ENCODE results near the gene GPC4. TPM values are rescaled to one million over a fixed set of nuclear protein-coding genes. Genes with fewer than 3 reads are reported as not detected.
"Not testable (repeated sequence)": the region's sequence is repeated elsewhere in the genome, so short reads cannot be mapped to it uniquely, and the experiment has no call there.

GPC4 gene
- total RNA-seq, 1 donor from 2014 or later, result 49.1 TPM

GRCh38 chrX:133322269-133322668, 93.0 kb downstream of the GPC4 start:
- H3K4me1 ChIP-seq (ENCODE audit: control insufficient read depth in 3 of 3, insufficient read depth in 3 of 3, low read length in 3 of 3); H3K36me3 ChIP-seq (ENCODE audit: control insufficient read depth in 3 of 3, insufficient read depth in 3 of 3, low read length in 3 of 3); H3K27ac ChIP-seq (ENCODE audit: low read depth, low read length); H3K9me3 ChIP-seq (ENCODE audit: control insufficient read depth in 3 of 3, low read length in 3 of 3); H3K27me3 ChIP-seq (ENCODE audit: control insufficient read depth in 3 of 3, insufficient read depth in 3 of 3, low read length in 3 of 3); H3K9ac ChIP-seq (ENCODE audit: low read depth in 1 of 3, low read length in 3 of 3); H3K4me3 ChIP-seq (ENCODE audit: low read length in 3 of 3): not testable (repeated sequence)

- no peak overlapping the region for H3K27ac ChIP-seq (ENCODE audit: low read depth, low read length)
- H3K36me3 ChIP-seq (ENCODE audit: control insufficient read depth in 3 of 3, insufficient read depth in 3 of 3, low read length in 3 of 3), result no peaks in the 10 kb centered on the region
- H3K9me3 ChIP-seq (ENCODE audit: control insufficient read depth in 3 of 3, low read length in 3 of 3), result no peaks in the 10 kb centered on the region
- H3K4me1 ChIP-seq (ENCODE audit: control insufficient read depth in 3 of 3, insufficient read depth in 3 of 3, low read length in 3 of 3), result peaks cover 0 to 4% (median 0%) of the 10 kb centered on the region in 3 donors
- peaks cover 0 to 2% (median 0%) of the 10 kb centered on the region in 3 donors for H3K27me3 ChIP-seq (ENCODE audit: control insufficient read depth in 3 of 3, insufficient read depth in 3 of 3, low read length in 3 of 3)
- H3K9ac ChIP-seq (ENCODE audit: low read depth in 1 of 3, low read length in 3 of 3), result no peak overlapping the region
- H3K4me3 ChIP-seq (ENCODE audit: low read length in 3 of 3), result no peak overlapping the region
Measured at GRCh38 chrX:133321451-133321850, 93.8 kb downstream of the GPC4 start.

DNA sequence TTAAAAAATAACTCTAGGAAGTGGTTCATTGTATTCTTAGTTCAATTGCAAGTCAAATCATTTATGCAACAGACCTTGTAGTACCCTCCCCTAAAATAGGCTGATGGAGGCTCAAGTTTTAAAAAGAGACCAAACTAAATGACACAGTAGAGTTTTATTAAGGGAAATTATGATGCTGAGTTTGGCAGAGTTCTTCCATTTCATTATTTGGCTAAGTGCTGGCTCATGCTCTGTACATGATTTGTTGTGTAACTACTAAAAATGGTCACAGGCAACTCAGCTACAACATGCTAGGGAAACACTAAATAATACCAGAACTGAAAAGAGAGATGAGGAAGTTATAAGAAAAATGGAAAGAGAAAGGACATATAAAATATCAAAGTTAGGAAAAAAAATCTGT, 101.0 kb downstream of the GPC4 start:
- Histone ChIP-seq H3K36me3 (ENCODE audit: control insufficient read depth in 3 of 3, insufficient read depth in 3 of 3, low read length in 3 of 3) (no peaks in the 10 kb centered on the region), H3K27ac (ENCODE audit: low read depth, low read length) (no peak overlapping the region), H3K27me3 (ENCODE audit: control insufficient read depth in 3 of 3, insufficient read depth in 3 of 3, low read length in 3 of 3) (peaks cover 0 to 12% (median 0%) of the 10 kb centered on the region in 3 donors), H3K4me3 (ENCODE audit: low read length in 3 of 3) (no peak overlapping the region), H3K9me3 (ENCODE audit: control insufficient read depth in 3 of 3, low read length in 3 of 3) (no peaks in the 10 kb centered on the region), H3K9ac (ENCODE audit: low read depth in 1 of 3, low read length in 3 of 3) (no peak overlapping the region), H3K4me1 (ENCODE audit: control insufficient read depth in 3 of 3, insufficient read depth in 3 of 3, low read length in 3 of 3) (peaks cover 0 to 4% (median 2%) of the 10 kb centered on the region in 3 donors)

DNA sequence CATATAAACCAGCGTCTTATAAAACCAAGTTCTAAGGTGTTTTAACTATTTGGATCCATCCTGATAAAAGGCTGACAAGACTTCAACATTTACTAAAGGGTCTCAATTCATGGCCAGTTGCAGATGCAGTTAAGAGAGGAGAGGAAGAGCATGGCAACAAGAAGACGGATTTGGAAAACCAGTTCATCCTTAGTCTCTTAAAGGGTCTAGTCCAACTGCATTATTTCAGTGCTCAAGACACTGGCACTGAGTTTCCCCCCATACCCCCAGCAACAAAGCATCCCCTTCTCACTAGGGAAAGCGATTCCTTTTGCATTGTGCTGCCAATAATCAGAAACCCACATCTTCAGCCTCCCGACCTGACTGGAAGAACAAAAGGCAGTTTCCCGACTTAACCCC, 106.8 kb downstream of the GPC4 start:
- H3K36me3 ChIP-seq (ENCODE audit: control insufficient read depth in 3 of 3, insufficient read depth in 3 of 3, low read length in 3 of 3), result peaks cover 0 to 5% (median 0%) of the 10 kb centered on the region in 3 donors
- peaks cover 0 to 12% (median 0%) of the 10 kb centered on the region in 3 donors for H3K27me3 ChIP-seq (ENCODE audit: control insufficient read depth in 3 of 3, insufficient read depth in 3 of 3, low read length in 3 of 3)
- no peak overlapping the region for H3K27ac ChIP-seq (ENCODE audit: low read depth, low read length)
- H3K4me1 ChIP-seq (ENCODE audit: control insufficient read depth in 3 of 3, insufficient read depth in 3 of 3, low read length in 3 of 3), result peaks cover 3 to 9% (median 6%) of the 10 kb centered on the region in 3 donors
- no peak overlapping the region for H3K4me3 ChIP-seq (ENCODE audit: low read length in 3 of 3)
- H3K9ac ChIP-seq (ENCODE audit: low read depth in 1 of 3, low read length in 3 of 3), result no peak overlapping the region
- no peaks in the 10 kb centered on the region for H3K9me3 ChIP-seq (ENCODE audit: control insufficient read depth in 3 of 3, low read length in 3 of 3)

- Histone ChIP-seq H3K27ac (ENCODE audit: low read depth, low read length) (no peak overlapping the region), H3K36me3 (ENCODE audit: control insufficient read depth in 3 of 3, insufficient read depth in 3 of 3, low read length in 3 of 3) (peaks cover 0 to 8% (median 0%) of the 10 kb centered on the region in 3 donors), H3K9me3 (ENCODE audit: control insufficient read depth in 3 of 3, low read length in 3 of 3) (no peaks in the 10 kb centered on the region), H3K9ac (ENCODE audit: low read depth in 1 of 3, low read length in 3 of 3) (no peak overlapping the region), H3K27me3 (ENCODE audit: control insufficient read depth in 3 of 3, insufficient read depth in 3 of 3, low read length in 3 of 3) (peaks cover 0 to 12% (median 0%) of the 10 kb centered on the region in 3 donors), H3K4me1 (ENCODE audit: control insufficient read depth in 3 of 3, insufficient read depth in 3 of 3, low read length in 3 of 3) (peaks cover 3 to 9% (median 6%) of the 10 kb centered on the region in 3 donors), H3K4me3 (ENCODE audit: low read length in 3 of 3) (no peak overlapping the region)
Measured at GRCh38 chrX:133307637-133308498, 107.4 kb downstream of the GPC4 start.

DNA sequence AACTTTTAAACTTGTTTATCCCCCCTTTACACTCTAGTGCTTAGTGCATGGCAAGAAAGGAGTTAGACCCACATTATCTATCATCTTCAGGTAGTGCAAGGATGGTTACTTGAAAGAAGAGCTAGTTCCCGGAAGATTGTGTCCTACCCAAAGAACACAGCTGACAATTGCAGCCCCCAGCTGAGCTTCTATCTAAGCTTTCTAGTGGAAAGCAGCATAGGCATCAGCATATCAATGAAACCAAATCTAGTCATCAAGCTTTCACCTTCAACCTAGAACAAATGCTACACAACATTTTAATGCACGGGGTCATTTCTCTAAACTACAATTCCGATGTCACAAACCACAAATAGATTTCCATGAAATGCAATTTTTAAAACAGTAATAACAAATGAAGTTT, 108.2 kb downstream of the GPC4 start:
- Histone ChIP-seq H3K36me3 (ENCODE audit: control insufficient read depth in 3 of 3, insufficient read depth in 3 of 3, low read length in 3 of 3) (peaks cover 0 to 9% (median 0%) of the 10 kb centered on the region in 3 donors), H3K9me3 (ENCODE audit: control insufficient read depth in 3 of 3, low read length in 3 of 3) (no peaks in the 10 kb centered on the region), H3K27ac (ENCODE audit: low read depth, low read length) (no peak overlapping the region), H3K4me1 (ENCODE audit: control insufficient read depth in 3 of 3, insufficient read depth in 3 of 3, low read length in 3 of 3) (peaks cover 3 to 9% (median 6%) of the 10 kb centered on the region in 3 donors), H3K27me3 (ENCODE audit: control insufficient read depth in 3 of 3, insufficient read depth in 3 of 3, low read length in 3 of 3) (peaks cover 0 to 12% (median 0%) of the 10 kb centered on the region in 3 donors), H3K9ac (ENCODE audit: low read depth in 1 of 3, low read length in 3 of 3) (no peak overlapping the region), H3K4me3 (ENCODE audit: low read length in 3 of 3) (no peak overlapping the region)

DNA sequence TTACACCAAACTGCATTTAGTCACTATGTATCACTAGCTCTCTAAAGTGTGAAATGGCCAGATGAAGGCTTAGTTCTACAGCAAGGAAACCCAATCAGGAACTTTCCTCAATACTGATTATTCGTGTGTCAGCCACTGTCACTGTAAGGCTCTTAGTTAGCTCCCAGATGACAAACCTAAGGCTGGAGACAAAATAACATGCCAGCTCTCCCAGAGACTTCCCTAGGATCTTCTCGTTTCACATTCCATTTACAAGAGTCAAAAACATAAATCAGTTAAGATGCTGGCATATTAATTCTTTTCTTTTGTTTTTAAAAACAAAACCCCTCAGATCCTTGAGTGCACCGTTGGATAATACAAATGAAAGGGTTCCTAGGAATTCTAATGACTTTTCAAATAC, 109.0 kb downstream of the GPC4 start:
- H3K27ac ChIP-seq (ENCODE audit: low read depth, low read length), result no peak overlapping the region
- H3K9ac ChIP-seq (ENCODE audit: low read depth in 1 of 3, low read length in 3 of 3), result no peak overlapping the region
- no peak overlapping the region for H3K4me3 ChIP-seq (ENCODE audit: low read length in 3 of 3)
- peaks cover 0 to 9% (median 0%) of the 10 kb centered on the region in 3 donors for H3K36me3 ChIP-seq (ENCODE audit: control insufficient read depth in 3 of 3, insufficient read depth in 3 of 3, low read length in 3 of 3)
- H3K4me1 ChIP-seq (ENCODE audit: control insufficient read depth in 3 of 3, insufficient read depth in 3 of 3, low read length in 3 of 3), result peaks cover 3 to 9% (median 6%) of the 10 kb centered on the region in 3 donors
- H3K9me3 ChIP-seq (ENCODE audit: control insufficient read depth in 3 of 3, low read length in 3 of 3), result no peaks in the 10 kb centered on the region
- H3K27me3 ChIP-seq (ENCODE audit: control insufficient read depth in 3 of 3, insufficient read depth in 3 of 3, low read length in 3 of 3), result peaks cover 0 to 8% (median 0%) of the 10 kb centered on the region in 3 donors

DNA sequence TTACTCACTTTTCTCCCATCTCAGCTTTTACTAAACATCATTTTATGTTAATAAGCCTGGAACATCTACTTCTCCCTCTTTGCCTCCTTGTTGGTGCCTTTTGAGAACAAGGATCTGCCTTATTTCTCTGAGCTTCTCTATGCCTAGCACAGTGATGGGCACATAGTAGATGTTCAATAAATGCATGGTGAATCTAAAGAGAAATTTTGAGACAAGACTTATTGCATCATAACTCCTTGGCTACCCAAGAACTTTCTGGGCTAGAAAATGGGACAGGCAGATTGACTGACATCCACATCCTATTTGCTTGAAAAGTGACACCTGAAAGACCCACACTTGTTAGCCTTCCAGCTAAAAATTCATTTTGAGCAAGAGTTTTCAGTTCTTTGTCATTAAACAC, 109.9 kb downstream of the GPC4 start:
- Histone ChIP-seq H3K4me1 (ENCODE audit: control insufficient read depth in 3 of 3, insufficient read depth in 3 of 3, low read length in 3 of 3) (peaks cover 3 to 9% (median 6%) of the 10 kb centered on the region in 3 donors), H3K36me3 (ENCODE audit: control insufficient read depth in 3 of 3, insufficient read depth in 3 of 3, low read length in 3 of 3) (peaks cover 0 to 9% (median 0%) of the 10 kb centered on the region in 3 donors), H3K4me3 (ENCODE audit: low read length in 3 of 3) (no peak overlapping the region), H3K27ac (ENCODE audit: low read depth, low read length) (no peak overlapping the region), H3K9me3 (ENCODE audit: control insufficient read depth in 3 of 3, low read length in 3 of 3) (no peaks in the 10 kb centered on the region), H3K9ac (ENCODE audit: low read depth in 1 of 3, low read length in 3 of 3) (no peak overlapping the region), H3K27me3 (ENCODE audit: control insufficient read depth in 3 of 3, insufficient read depth in 3 of 3, low read length in 3 of 3) (peaks cover 0 to 5% (median 0%) of the 10 kb centered on the region in 3 donors)

DNA sequence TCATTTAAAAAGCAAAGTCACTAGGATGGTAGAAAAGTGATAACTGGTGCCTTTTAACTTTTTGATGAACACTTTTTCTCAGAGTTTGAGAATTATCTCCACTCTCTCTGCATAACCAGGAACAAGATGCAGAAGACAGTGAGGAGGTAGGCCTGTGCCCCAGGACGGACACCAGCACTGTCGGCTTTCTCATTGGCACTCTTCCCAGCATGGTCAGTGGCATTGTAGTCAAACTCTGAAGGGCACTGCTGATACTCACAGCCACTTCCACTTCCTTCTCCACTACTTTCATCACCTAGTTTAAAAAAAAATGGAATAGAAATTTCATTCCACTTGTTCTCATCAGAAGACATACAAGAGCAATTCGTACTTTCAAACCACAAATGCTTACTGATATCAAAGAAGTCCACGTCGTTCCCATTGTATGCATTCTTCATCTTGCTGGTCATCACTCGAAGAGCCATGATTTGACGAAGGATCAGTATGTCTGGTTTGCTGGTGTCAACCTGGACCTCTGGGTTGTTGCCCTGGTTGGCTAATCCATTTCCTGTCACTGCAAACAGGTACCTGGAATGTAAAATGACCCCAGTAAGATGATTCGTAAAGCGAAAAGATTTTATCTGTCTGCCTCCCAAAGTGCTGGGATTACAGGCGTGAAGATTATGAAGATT, 112.4 kb downstream of the GPC4 start:
- Histone ChIP-seq H3K9me3 (ENCODE audit: control insufficient read depth in 3 of 3, low read length in 3 of 3) (no peaks in the 10 kb centered on the region), H3K9ac (ENCODE audit: low read depth in 1 of 3, low read length in 3 of 3) (no peak overlapping the region), H3K27ac (ENCODE audit: low read depth, low read length) (no peak overlapping the region), H3K27me3 (ENCODE audit: control insufficient read depth in 3 of 3, insufficient read depth in 3 of 3, low read length in 3 of 3) (no peaks in the 10 kb centered on the region), H3K4me3 (ENCODE audit: low read length in 3 of 3) (no peak overlapping the region), H3K4me1 (ENCODE audit: control insufficient read depth in 3 of 3, insufficient read depth in 3 of 3, low read length in 3 of 3) (peaks cover 0 to 6% (median 2%) of the 10 kb centered on the region in 3 donors), H3K36me3 (ENCODE audit: control insufficient read depth in 3 of 3, insufficient read depth in 3 of 3, low read length in 3 of 3) (peaks cover 0 to 9% (median 0%) of the 10 kb centered on the region in 3 donors)

GRCh38 chrX:133300591-133300990, 114.7 kb downstream of the GPC4 start:
- H3K9me3 ChIP-seq (ENCODE audit: control insufficient read depth in 3 of 3, low read length in 3 of 3), result no peaks in the 10 kb centered on the region
- no peaks in the 10 kb centered on the region for H3K4me1 ChIP-seq (ENCODE audit: control insufficient read depth in 3 of 3, insufficient read depth in 3 of 3, low read length in 3 of 3)
- H3K4me3 ChIP-seq (ENCODE audit: low read length in 3 of 3), result no peak overlapping the region
- H3K27me3 ChIP-seq (ENCODE audit: control insufficient read depth in 3 of 3, insufficient read depth in 3 of 3, low read length in 3 of 3), result no peaks in the 10 kb centered on the region
- no peak overlapping the region for H3K9ac ChIP-seq (ENCODE audit: low read depth in 1 of 3, low read length in 3 of 3)
- no peak overlapping the region for H3K27ac ChIP-seq (ENCODE audit: low read depth, low read length)
- peaks cover 0 to 9% (median 0%) of the 10 kb centered on the region in 3 donors for H3K36me3 ChIP-seq (ENCODE audit: control insufficient read depth in 3 of 3, insufficient read depth in 3 of 3, low read length in 3 of 3)

Data from skeletal muscle tissue (tissue), 4 donors.